Urothelium cell line (cell line): ENCODE measurements around the gene TCIRG1.
"Not testable (repeated sequence)": the region's sequence is repeated elsewhere in the genome, so short reads cannot be mapped to it uniquely, and the experiment has no call there.

Experiments used
- DNase-seq: peaks from one replicate; pipeline ENCODE4 v3.0.0; 2011; ENCODE audit warnings: low spot score, mixed read lengths
- FAIRE-seq: peaks from 2 replicates; lab custom pipeline; 2011; peaks lifted over from hg19 to GRCh38; lab: Jason Lieb, UNC

Gene TCIRG1

GRCh38 chr11:68038718-68039525 is at the start of gene TCIRG1:
TCIRG1 (plus strand) TSS chr11:68039025; CDS start chr11:68041272, 2,247 bp downstream.
- FAIRE-seq: no peak
- peak; percentile 93 for DNase-seq

DNA sequence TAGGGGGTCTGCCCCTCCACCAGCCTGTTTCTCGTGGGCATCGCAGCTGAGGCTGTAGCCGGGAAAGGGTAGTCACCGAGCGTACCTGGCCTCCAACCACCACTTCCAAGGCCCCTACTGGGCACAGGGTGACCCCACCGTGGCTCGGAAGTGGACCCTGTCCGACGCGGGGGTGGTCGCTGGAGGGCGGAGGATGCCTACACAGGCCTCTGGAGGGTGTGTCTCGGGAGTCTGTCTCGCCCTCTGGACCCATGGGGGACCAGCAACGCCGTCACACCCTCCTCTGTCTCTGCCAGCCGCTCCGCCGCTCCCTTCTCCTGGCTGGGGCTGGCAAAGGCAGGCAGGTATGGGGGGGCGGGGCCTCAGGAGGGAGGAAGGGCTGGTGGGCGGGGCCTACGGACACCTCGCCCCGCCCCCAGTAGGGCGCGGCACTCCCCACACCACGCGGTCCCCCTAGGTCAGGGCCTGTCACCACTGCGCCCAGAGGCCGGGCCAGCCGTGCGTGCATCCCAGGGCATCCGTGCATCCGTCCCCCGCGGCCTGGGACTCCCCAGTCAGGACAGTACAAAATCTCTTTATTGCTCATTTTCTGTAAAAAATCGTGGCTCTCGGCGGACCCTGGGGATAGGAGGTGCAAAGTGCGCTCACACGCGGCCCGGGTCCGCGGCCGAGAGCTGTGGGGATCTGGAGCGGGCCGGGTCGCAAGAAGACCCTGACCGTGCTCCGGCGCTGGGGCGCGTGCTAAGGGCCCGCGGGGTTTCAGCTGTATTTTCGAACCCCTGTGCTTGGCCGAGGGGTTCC is 48.1 kb upstream of the TCIRG1 start:
- not testable (repeated sequence) for FAIRE-seq, DNase-seq

GRCh38 chr11:67991347-67992121 is 47.3 kb upstream of the TCIRG1 start:
- DNase-seq, FAIRE-seq: not testable (repeated sequence)

- not testable (repeated sequence) for FAIRE-seq, DNase-seq
These were observed 45.0 kb upstream of the TCIRG1 start for GRCh38 chr11:67993821-67994220.

GRCh38 chr11:67994387-67994786 is 44.4 kb upstream of the TCIRG1 start:
- FAIRE-seq, DNase-seq: not testable (repeated sequence)

- not testable (repeated sequence) for FAIRE-seq, DNase-seq
These were observed 43.7 kb upstream of the TCIRG1 start for GRCh38 chr11:67995129-67995528.

DNA sequence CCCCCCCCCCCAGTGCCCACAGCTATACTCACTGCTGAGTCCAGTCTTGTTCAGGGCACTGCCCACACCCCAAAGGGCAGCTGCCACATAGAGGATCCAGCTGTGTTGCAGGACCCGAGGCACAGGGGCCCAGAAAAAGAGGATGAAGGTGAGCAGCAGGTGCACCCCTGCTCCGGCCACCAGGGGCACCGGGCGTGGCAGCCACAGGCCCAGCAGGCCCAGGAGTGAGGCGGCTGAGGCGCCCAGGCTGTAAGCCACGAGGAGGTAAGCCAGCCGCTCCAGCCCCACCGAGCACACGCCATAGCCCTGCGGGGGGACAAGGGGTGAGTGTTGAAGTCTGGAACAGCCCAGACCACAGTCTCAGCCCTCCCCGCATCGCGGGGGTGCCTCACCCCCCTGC is 43.2 kb upstream of the TCIRG1 start:
- not testable (repeated sequence) for FAIRE-seq, DNase-seq

- no peak for FAIRE-seq
- DNase-seq: no peak
These were observed 42.8 kb upstream of the TCIRG1 start for GRCh38 chr11:67996051-67996450.

- FAIRE-seq: no peak
- no peak for DNase-seq
These were observed 42.0 kb upstream of the TCIRG1 start for GRCh38 chr11:67996622-67997474.

GRCh38 chr11:67997475-67997921 is 41.3 kb upstream of the TCIRG1 start:
- FAIRE-seq (no peak), DNase-seq (no peak)

GRCh38 chr11:67998150-67999045 is 40.4 kb upstream of the TCIRG1 start:
- FAIRE-seq: no peak
- no peak for DNase-seq

GRCh38 chr11:67999201-67999629 is 39.6 kb upstream of the TCIRG1 start:
- no peak for DNase-seq
- no peak for FAIRE-seq

GRCh38 chr11:67999704-68000103 is 39.1 kb upstream of the TCIRG1 start:
- DNase-seq (no peak), FAIRE-seq (no peak)

GRCh38 chr11:68002575-68002937 is 36.3 kb upstream of the TCIRG1 start:
- DNase-seq (no peak), FAIRE-seq (no peak)

DNA sequence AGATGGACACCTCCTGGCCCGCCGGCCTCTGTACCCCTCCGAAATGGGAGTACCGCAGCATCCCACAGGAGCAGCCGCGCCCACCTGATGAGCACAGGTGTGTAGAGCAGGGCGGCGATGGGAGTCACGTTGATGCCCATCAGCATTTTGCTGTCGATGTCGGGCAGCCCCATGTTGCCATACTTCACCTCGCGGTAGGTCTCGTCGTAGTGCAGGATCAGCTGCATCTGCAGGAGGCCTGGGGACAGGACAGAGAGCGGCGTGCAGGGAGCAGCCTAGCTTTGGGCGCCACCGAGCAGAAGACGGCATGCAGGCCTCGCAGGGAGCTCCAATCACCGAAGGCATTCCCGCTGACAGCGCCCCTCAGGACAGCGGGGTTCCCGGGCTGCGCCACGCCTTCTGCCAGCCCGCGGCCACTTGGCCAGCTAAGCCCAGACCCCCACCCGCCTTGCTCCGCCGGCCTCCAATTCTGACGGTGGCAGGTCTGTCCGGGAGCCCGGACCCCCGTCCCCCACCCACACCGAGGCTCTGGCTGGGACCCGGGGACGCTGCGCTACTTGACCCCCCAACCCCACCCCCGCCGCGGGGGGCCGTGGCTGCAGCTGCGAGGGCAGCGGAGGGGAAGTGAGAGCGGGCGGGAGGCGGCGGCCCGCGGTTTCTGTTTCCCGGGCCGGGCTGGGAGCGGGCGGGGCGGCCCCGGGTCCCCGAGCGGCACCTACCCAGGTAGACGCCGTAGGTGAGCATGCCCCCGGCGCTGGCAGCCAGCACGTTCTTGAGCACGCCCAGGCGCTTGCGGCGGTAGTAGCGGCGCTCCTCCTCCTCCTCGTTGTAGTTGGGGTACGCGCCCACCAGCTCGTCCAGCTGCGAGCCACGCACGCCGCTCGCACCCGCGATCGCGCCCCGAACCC is 35.6 kb upstream of the TCIRG1 start:
- FAIRE-seq (peak; percentile 66), DNase-seq (no peak)

DNA sequence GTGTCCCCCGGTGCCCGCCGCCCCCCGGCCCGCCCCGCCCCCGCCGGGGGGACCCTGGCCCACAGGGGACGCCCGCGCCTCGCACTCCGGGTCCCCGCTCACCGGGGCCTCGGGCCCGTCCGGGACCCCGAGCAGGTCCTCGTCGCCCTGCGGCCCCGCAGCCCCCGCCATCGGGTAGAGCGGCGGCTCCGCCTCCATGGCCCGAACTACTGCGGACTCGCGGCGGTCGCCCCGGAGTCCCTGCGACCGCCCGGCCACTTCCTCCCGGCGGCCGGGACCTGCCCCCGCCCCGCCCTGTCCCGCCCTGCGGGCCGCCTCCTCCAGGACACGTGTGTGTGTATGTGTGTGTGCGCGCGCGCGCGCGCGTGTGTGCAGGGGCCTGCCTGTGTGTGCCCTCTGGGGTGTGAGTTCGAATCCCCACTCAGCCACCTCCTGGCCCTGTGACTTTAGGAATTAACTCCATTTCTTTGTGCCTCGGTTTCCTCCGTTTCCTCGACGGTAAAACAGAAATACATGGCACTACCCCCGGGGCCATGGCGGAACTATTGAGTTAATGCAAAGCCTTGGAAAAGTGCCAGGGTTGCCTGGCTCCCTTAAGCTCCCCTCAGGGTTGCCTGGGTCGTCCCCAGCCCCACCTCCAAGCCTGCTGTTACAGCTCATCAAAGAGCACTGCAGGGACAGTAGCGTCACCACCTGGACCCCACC is 34.8 kb upstream of the TCIRG1 start, which contains the start of gene UNC93B1:
UNC93B1 (minus strand) TSS at position 252 of the 705 bp plus-strand sequence; CDS start at position 198, 54 bp downstream.
- DNase-seq: peak; percentile 92
- peak; percentile 89 for FAIRE-seq
